GM19324 (cell line): ENCODE measurements around the gene LACRT.

Experiments
- ATAC-seq: cut with Tn5 transposase; IDR thresholded peaks from one replicate; pipeline ENCODE4 v1.9.1; 2021; ENCODE audit warnings: mild to moderate bottlenecking, moderate library complexity; ENCODE audit not compliant: unreplicated experiment, low FRiP score

LACRT gene

DNA sequence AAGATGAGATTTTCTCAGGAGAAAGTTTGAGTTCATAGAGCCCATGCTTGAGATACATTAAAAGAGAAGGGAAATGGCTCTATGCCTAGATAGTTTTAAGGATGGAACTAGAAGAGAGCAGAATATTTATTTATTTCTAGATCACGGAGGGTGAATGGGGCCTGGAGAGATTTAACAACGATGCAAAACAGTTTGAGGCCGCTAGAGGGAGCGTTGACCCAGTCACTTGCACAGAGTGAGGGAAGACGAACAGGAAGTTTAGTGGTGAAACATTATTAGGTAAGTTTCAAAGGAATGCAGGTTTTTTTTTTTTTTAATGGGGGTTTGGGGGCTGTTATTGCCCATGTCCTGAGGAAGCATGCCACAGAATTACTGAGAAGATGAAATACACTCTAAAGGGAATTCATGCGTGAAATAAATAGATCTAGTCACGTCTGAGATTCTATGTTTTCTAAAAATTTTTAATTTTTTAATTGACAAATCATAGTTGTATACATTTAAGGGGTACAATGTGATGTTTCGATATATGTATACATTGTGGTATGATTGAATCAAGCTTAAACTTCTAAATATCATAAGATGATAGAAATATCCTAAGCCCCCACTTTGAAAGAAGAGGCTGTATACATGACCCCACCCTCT, 31.4 kb downstream of the LACRT start:
- peak; percentile 64 for ATAC-seq

GRCh38 chr12:54602661-54603060, 32.0 kb downstream of the LACRT start:
- ATAC-seq = no peak

DNA sequence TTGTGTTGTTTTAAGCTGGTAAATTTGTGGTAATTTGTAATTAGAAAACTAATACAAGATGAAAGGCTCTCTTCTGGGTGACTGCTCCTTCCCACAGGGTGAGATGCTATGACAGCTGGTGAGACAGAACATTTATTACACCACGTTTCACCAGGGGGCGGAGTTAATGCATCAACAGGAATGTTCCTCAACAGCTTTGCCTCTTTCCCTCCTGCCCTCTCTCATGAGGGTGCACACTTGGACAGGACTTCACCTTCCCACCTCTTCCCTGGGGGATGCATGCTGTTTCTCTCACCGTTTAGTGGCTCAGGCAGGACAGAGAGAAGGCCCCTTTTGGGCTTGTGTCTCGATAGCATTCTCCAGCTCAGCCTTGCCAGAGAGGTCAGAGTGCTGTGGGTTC, 32.9 kb downstream of the LACRT start:
- ATAC-seq = no peak

- ATAC-seq = no peak
Observed at GRCh38 chr12:54598970-54599369, 35.7 kb downstream of the LACRT start.

DNA sequence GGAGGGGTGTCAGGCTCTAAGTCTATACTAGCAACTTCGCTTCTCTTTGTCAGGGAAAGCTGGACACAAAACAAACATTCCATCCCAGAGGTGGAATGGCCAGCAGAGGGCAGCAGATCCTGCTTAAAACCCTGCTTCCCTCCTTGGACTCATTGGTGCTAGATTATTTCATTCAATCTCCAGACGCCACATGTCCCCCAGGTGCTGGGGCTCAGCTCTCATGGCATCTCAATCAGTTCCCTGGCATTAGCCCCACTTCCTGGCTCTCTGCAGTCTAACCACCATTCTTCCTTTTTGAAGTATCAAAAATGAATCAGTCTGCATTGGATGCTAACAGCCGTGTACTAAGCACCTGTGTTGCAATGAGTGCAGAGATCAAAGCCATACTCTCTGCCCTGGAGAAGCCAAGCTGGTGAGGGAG, 38.2 kb downstream of the LACRT start:
- no peak for ATAC-seq

DNA sequence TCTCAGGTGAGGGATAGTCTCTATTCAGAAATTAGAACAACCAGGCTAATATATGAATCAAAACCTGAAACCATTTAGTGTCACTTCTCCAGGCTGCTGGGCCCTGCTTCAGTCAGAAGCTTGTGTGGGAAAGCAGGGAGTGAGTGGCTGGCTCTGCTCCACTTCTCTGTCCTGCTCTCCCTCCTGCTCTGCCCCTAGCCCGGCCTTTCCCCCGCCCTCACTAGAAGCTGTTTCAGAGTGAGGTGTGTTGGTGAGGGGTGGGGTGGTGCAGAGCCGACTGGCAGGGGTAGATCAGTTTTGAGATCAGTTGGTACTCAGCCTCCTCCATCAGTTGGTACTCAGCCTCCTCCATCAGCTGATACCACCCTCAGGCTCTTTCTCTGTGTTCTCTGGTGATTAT, 39.2 kb downstream of the LACRT start:
- ATAC-seq = no peak

- ATAC-seq = no peak
Observed at GRCh38 chr12:54593725-54594124, 41.0 kb downstream of the LACRT start.

- no peak for ATAC-seq
Observed at GRCh38 chr12:54593135-54593534, 41.6 kb downstream of the LACRT start.

DNA sequence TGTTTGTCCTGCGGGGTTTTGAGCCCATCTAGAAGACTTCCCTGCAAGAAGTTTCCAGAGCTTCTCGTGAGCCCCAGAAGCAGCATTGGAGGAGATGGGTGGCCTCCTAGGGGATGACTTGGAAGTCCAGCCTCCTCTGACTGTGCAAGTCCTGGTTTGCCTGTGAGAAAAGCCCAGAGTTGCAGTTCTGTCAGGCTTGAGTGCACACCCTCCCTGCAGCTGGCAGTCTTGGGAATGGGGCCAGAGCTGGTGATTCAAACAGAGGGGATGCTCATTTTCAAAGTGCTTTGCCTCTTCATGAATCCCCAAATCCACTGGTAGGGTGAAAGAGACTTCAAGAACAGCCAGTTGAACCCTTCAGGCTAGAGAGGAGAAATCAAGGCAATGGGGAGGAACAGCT, 42.4 kb downstream of the LACRT start:
- no peak for ATAC-seq

DNA sequence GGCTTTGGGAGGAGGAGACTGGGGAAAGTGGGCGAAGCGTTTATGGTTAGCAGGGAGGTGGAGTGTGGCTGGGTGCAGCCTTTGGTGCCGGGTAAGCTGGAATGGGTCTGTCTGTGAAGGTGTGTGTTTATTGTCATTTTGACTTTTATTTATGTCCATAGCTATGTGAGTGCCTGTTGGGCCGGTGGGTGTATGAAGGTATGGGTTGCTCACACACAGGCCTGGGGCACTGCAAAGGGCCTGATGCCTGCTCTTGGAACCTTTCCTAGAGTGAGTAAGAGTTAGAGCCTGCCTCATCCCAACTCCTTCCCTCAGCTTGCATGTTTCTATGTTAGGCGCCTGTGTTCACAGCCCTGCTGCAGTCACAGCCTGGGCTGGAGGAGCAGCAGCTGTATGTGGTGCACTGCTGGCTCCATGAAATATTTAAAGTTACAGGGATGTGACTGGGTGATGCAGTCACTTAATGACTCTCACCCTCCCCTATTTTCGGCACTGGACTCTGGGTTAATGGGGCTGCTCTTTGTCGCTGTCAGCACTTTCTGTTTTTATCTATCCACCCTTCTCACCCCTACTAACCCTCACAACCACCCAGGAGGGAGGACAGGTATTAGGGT, 43.6 kb downstream of the LACRT start:
- ATAC-seq = no peak

DNA sequence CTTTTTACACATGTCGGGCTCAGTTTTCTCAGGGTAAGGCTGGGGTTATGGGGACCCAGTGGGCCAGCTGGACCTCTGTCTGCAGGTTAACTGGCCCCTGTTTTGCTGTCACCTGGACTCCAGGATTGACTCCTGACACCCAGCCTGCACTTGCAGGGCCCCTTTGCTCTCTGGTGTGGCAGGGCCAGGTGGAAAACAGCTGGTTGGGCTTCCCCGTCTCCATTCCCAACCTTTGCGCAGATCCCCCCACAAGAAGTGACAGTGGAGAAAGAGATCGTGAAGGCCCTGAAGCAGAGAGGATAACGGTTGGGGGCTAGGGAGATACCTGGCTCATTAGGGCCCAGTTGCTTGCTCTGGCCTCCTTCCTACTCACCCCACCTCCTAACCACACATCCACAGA, 44.7 kb downstream of the LACRT start:
- ATAC-seq = no peak

DNA sequence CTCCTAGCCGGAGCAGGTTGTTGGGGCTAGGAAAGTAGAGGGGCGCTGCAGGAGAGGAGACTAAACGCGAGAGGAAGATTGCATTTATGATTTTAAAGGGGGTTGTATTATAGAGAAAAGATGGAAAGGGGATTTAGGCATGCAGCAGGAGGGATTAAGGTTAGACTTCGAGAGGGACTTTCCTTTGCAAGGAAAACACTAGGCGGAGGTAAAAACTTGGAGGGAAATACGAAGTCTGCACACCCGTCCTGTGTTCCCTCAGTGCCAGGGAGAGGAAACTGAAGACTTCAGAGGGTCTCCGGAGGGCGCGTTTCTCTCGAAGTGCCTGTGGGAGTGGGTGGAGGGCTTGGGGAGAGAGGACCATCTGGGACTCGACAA, 45.8 kb downstream of the LACRT start:
- ATAC-seq = no peak

- ATAC-seq = no peak
Observed at GRCh38 chr12:54588110-54588889, 46.4 kb downstream of the LACRT start, which contains the start of gene PPP1R1A. TSS of gene PPP1R1A (minus strand) at chr12:54588659. CDS start at chr12:54588488, 171 bp downstream.

DNA sequence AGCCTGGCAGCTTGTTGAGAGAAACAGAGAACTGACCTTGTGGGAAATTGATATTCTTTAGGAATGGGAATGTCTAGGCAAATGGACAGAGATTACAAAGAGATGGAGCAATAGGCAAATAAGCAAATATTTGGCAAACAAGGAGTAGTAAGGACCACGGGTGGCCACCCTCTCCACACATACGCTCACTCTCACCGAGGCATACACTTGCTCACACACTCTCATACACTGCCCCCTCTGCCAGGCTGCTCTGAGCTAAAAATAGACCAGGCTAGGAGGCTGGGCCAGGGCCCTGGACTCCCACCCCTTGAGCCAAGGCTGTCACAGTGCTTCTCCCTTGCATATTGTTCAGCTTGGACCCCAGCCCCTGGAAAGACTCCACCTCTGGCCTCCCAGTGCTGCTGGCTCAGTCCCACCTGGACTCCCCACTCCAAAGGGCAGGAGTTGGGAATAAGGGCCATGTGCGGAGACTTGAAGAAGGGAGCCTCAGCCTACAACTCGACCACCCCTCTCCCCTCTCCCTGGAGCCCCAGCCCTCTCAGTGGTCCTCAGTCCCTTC, 47.3 kb downstream of the LACRT start:
- no peak for ATAC-seq

DNA sequence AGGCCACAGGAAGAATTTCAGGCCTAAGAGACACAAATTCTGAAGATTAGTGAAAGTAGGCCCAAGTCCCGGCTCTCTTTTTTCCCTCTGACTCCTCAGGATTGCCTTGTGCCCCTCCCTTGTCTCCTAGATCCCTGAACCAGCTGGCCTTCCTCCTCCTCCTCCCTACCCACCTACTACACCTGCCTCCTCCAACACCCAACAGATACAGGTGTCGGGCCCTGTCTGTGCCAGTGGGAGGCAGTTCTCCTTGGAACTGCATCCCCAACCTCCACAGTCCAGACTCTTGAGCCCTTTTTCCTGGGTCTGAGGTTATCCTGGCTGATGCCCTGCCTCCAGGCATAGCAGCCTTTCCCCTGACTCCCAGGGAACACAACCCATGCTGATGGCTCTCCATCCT, 48.1 kb downstream of the LACRT start:
- ATAC-seq = no peak

DNA sequence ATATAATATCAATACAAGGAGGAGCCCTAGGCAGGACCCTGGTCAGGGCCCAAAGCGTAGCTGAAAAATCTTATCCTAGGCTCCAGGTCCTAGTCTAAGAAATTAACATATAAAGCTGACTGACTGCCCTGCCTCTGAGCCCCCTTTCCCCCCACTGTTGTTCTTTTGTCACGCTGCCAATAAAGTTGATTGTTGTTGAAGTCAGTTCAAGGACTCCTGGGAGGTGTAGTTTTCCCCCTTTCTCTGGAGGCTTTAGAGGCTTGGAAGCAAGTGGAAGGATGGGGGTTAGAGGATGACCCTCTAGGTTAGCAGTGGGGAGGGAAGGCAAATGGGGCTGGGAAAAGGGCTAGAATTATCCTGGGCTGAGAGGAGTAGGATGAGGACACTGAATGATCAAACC, 49.5 kb downstream of the LACRT start:
- ATAC-seq = no peak

DNA sequence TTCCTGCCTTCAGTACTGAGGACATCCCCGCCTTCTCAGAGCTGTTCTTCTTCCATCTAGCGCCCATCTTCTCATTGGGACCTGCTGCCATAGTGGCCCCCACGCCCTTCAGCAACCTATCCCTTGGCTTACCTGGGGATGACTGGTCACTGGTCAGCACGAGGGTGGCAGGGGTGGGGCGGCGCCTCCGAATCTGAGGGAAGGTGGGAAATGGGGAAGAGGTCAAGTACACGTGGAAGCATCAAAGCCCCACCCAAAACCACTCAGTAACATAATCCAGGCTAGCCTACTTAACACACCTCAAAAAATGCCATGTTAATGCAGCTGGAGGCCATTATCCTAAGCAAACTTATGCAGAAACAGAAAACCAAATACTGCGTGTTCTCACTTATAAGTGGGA, 50.6 kb downstream of the LACRT start:
- ATAC-seq = no peak

DNA sequence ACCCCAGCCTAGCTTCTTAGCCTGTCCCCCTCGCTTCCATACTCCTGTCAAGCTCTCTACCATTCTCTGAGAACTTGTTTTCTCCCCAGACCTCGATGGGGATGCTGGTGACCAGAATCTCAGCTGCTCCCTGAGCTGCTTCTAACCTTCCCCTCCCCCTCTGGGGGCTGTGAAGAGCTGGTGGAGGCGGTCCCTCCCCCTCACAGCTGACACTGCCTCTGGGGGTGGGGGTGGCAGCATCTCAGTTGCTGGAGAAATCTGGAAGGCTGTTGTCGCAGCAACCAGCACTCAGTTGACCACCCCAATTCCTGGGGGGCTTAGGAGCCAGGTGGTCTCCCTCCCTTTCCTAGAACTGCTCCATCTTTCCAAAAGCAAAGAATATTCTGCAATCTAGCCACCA, 51.0 kb downstream of the LACRT start:
- no peak for ATAC-seq

DNA sequence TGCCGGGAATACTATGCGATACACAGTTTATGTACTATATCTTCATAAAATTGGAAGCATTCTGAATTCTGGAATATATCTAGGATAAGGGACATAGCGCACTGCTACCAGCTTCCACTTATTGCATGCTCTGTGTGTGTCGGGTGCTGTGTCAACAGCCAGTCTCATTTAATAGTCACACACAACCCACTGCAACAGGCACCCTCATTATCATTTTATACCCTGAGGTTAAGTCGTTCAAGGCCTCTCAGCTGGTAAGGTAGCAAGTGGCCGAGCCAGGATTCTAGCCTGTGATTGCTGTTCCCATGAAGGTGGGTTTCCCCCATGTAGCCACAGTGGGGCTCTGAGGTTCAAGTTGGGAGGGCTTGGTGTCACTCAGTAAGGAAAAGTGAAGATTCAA, 53.3 kb downstream of the LACRT start:
- ATAC-seq = no peak
